Natural killer cell (primary cell): Measurements from ENCODE around the gene PRICKLE2. TPM values are rescaled to one million over a fixed set of nuclear protein-coding genes. Genes with fewer than 3 reads are reported as not detected.

Experiments
- ATAC-seq, 3 donors: fragments of 150-1000 bp in 2 of 3; fragments of 200-7000 bp in 1 of 3; cut with Tn5 transposase; 1 replicate in 1 of 3; 2 replicates in 2 of 3; pipeline ENCODE4 v1.10.0; 2021; ENCODE audit warnings: mild to moderate bottlenecking in 2 of 3, moderate library complexity in 2 of 3
- DNase-seq, 2 donors: peaks; one replicate each; pipeline versions ENCODE4 v3.0.0 to v3.0.0-alpha.2; 2013 to 2021; ENCODE audit warnings: mixed read lengths in 1 of 2
- H3K27ac ChIP-seq: one replicate; pipeline ENCODE4 v1.5.1; 2013; ENCODE audit warnings: mild to moderate bottlenecking, low read length
- H3K27me3 ChIP-seq: one replicate; pipeline ENCODE4 v1.6.1; 2013; ENCODE audit warnings: low read length; ENCODE audit not compliant: control insufficient read depth, insufficient read depth
- H3K36me3 ChIP-seq: one replicate; pipeline ENCODE4 v1.6.1; 2013; ENCODE audit warnings: low read length; ENCODE audit not compliant: control insufficient read depth, insufficient read depth
- H3K4me1 ChIP-seq: one replicate; pipeline ENCODE4 v1.6.1; 2013; ENCODE audit warnings: low read length; ENCODE audit not compliant: control insufficient read depth, insufficient read depth
- H3K4me3 ChIP-seq: one replicate; pipeline ENCODE4 v1.5.1; 2013; ENCODE audit warnings: low read length
- H3K9me3 ChIP-seq: one replicate; pipeline ENCODE4 v1.6.1; 2013; ENCODE audit warnings: low read length; ENCODE audit not compliant: control insufficient read depth, insufficient read depth
- H3K27ac Mint-ChIP-seq, 2 donors: one replicate each; pipeline ENCODE4 v1.8.0; 2022; ENCODE audit warnings: mild to moderate bottlenecking in 2 of 2, mixed read lengths in 2 of 2, moderate library complexity in 1 of 2
- H3K27me3 Mint-ChIP-seq, 2 donors: one replicate each; pipeline ENCODE4 v1.8.0; 2022; ENCODE audit warnings: low read depth in 2 of 2, mixed read lengths in 2 of 2
- H3K36me3 Mint-ChIP-seq: one replicate; pipeline ENCODE4 v1.8.0; 2022; ENCODE audit warnings: mixed read lengths
- H3K4me1 Mint-ChIP-seq, 2 donors: one replicate each; pipeline ENCODE4 v1.8.0; 2022; ENCODE audit warnings: mixed read lengths in 2 of 2
- H3K4me3 Mint-ChIP-seq: one replicate; pipeline ENCODE4 v1.8.0; 2022; ENCODE audit warnings: mild to moderate bottlenecking, moderate library complexity, mixed read lengths
- H3K9me3 Mint-ChIP-seq, 2 donors: one replicate each; pipeline ENCODE4 v1.8.0; 2022; ENCODE audit warnings: mixed read lengths in 2 of 2
- CTCF ChIP-seq: fragments of 200-600 bp; IDR thresholded peaks from one replicate; pipeline ENCODE4 v1.8.0; 2022; ENCODE audit warnings: antibody characterized with exemption
- WGBS: methylation state at CpG from one replicate; pipeline ENCODE4 v1.1.7; 2013; ENCODE audit warnings: missing lambda C conversion rate; ENCODE audit not compliant: insufficient coverage; 5-methylcytosine and 5-hydroxymethylcytosine counted together
- intact Hi-C: fragments of 100-400 bp; cut with micrococcal nuclease; formaldehyde crosslinking; loops from one replicate; pipeline ENCODE4 v1.14.2; 2022
- total RNA-seq, 4 donors: library from RNA; stranded (reverse); fragments of 120-200 nt in 1 of 4; gene quantifications; one replicate each; pipeline versions ENCODE4 v1.2.3 to v1.2.4, GENCODE V29; 2013 to 2022

Gene PRICKLE2
- total RNA-seq, 3 donors from 2014 or later (not counting 1 experiment from before 2014, with no cell fraction given), result 0.07 to 3.3 (median 1.8) TPM

- Mint-ChIP-seq H3K4me3 (no peak overlapping the region), H3K4me1 (no peaks in the 10 kb centered on the region), H3K9me3 (peaks cover 8 to 11% of the 10 kb centered on the region in 2 donors), H3K36me3 (peaks cover 9% of the 10 kb centered on the region), H3K27me3 (peaks cover 3 to 22% of the 10 kb centered on the region in 2 donors), H3K27ac (no peak overlapping the region)
- intact Hi-C loops, result no loop called here
- Histone ChIP-seq H3K36me3 (no peaks in the 10 kb centered on the region), H3K27me3 (no peaks in the 10 kb centered on the region), H3K4me1 (no peaks in the 10 kb centered on the region), H3K27ac (no peak overlapping the region), H3K9me3 (no peaks in the 10 kb centered on the region), H3K4me3 (no peak overlapping the region)
- no peak for ATAC-seq
- no peak for TF ChIP-seq CTCF
- 26% methylated on average over 32 of the region's 33 CpGs for WGBS
- DNase-seq, result no peak
Observed at GRCh38 chr3:64267721-64268604, 42.7 kb upstream of the PRICKLE2 start.

- no peak for DNase-seq
- no peak overlapping the region for H3K4me3 ChIP-seq
- no peak for ATAC-seq
- Mint-ChIP-seq H3K4me3 (no peak overlapping the region), H3K36me3 (peaks cover 9% of the 10 kb centered on the region), H3K4me1 (no peaks in the 10 kb centered on the region), H3K9me3 (peaks cover 11 to 14% of the 10 kb centered on the region in 2 donors), H3K27me3 (peaks cover 3 to 22% of the 10 kb centered on the region in 2 donors), H3K27ac (no peak overlapping the region)
- intact Hi-C loops, result no loop called here
- H3K27me3 ChIP-seq, result no peaks in the 10 kb centered on the region
- H3K36me3 ChIP-seq, result no peaks in the 10 kb centered on the region
- H3K27ac ChIP-seq, result no peak overlapping the region
- TF ChIP-seq CTCF, result no peak
- H3K4me1 ChIP-seq, result no peaks in the 10 kb centered on the region
- WGBS, result 70% methylated on average over 2 of the region's 2 CpGs
- no peaks in the 10 kb centered on the region for H3K9me3 ChIP-seq
Observed at GRCh38 chr3:64266983-64267382, 41.7 kb upstream of the PRICKLE2 start.

GRCh38 chr3:64266065-64266931 is 41.0 kb upstream of the PRICKLE2 start:
- Mint-ChIP-seq H3K9me3 (peaks cover 8 to 14% of the 10 kb centered on the region in 2 donors), H3K4me1 (no peaks in the 10 kb centered on the region), H3K36me3 (peaks cover 8% of the 10 kb centered on the region), H3K4me3 (no peak overlapping the region), H3K27ac (no peak overlapping the region), H3K27me3 (peaks cover 3 to 22% of the 10 kb centered on the region in 2 donors)
- H3K9me3 ChIP-seq, result no peaks in the 10 kb centered on the region
- TF ChIP-seq CTCF, result no peak
- intact Hi-C loops, result no loop called here
- no peaks in the 10 kb centered on the region for H3K36me3 ChIP-seq
- H3K27me3 ChIP-seq, result no peaks in the 10 kb centered on the region
- H3K4me3 ChIP-seq, result no peak overlapping the region
- H3K4me1 ChIP-seq, result no peaks in the 10 kb centered on the region
- no peak for ATAC-seq
- 41% methylated on average over 7 of the region's 7 CpGs for WGBS
- no peak overlapping the region for H3K27ac ChIP-seq
- DNase-seq, result no peak
